Right atrium auricular region (tissue), 2 donors: ENCODE results near the gene PCDHB7. TPM values are rescaled to one million over a fixed set of nuclear protein-coding genes. Genes with fewer than 3 reads are reported as not detected.
"Not testable (repeated sequence)": the region's sequence is repeated elsewhere in the genome, so short reads cannot be mapped to it uniquely, and the experiment has no call there.

ENCODE experiments used
- DNase-seq: peaks from one replicate; pipeline ENCODE4 v3.0.0-alpha.2; 2019; ENCODE audit warnings: low spot score
- H3K27ac ChIP-seq, 2 donors: fragments of 200-600 bp; sonication (generic); 1 replicate in 1 of 2; 2 replicates in 1 of 2; pipeline ENCODE4 v1.5.1; 2016 to 2019
- H3K27me3 ChIP-seq, 2 donors: fragments of 200-600 bp; sonication (generic); one replicate each; pipeline versions ENCODE4 v1.5.1 to v1.6.0; 2017 to 2019
- H3K36me3 ChIP-seq: fragments of 200-600 bp; sonication (generic); one replicate; pipeline ENCODE4 v1.5.1; 2016
- H3K4me1 ChIP-seq, 2 donors: fragments of 200-600 bp; sonication (generic); one replicate each; pipeline versions ENCODE4 v1.5.1 to v1.6.0; 2017 to 2019
- H3K4me3 ChIP-seq, 2 donors: fragments of 200-600 bp; sonication (generic); 1 replicate in 1 of 2; 2 replicates in 1 of 2; pipeline ENCODE4 v1.5.1; 2017 to 2019; ENCODE audit warnings: mild to moderate bottlenecking in 1 of 2, moderate library complexity in 1 of 2
- H3K9me3 ChIP-seq, 2 donors: fragments of 200-600 bp; sonication (generic); one replicate each; pipeline ENCODE4 v1.5.1; 2019
- CTCF ChIP-seq, 2 donors: fragments of 200-600 bp; sonication (generic); IDR thresholded peaks; one replicate each; pipeline ENCODE4 v1.5.1; 2019; ENCODE audit warnings: antibody characterized with exemption in 2 of 2
- total RNA-seq, 2 donors: library from RNA; depleted of rRNA; stranded (reverse); fragments of >200 nt; gene quantifications; one replicate each; pipeline ENCODE4 v1.1.0, GENCODE V29; 2016

PCDHB7 gene
- total RNA-seq, 2 donors from 2014 or later: 1.0 to 1.4 TPM

DNA sequence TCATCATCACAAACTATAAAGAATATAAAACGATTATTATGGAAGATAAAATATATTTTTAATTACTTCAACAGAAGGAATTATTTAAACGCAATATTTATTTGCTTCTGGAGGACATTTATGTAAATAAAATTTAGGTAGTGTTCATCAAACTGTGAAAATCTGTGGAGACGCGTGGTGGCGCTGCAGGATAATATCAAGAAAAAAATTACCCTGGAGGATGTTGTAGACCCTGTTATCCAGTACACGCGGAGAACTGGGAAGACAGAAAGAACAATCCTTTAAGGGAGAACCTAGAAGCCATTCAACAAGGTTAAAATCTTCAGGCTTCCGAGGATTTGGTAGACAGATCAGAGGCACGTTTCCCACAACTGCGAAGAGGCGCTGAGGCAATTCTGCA, 36.0 kb downstream of the PCDHB7 start, which contains the start of gene PCDHB12:
PCDHB12 (plus strand) TSS at position 242 of the 400 bp plus-strand sequence. CDS start 189 bp downstream, outside the sequence.
- H3K36me3 ChIP-seq: no peaks in the 10 kb centered on the region
- peak within 1 kb of the TSS in 1 of 2 donors; percentile 17 for H3K4me3 ChIP-seq
- no peak for DNase-seq
- H3K4me1 ChIP-seq: no peaks in the 10 kb centered on the region
- H3K27me3 ChIP-seq: no peaks in the 10 kb centered on the region
- H3K27ac ChIP-seq: no peak within 1 kb of the TSS
- TF ChIP-seq CTCF (IDR thresholded peaks at IDR 0.05): peak in 1 of 2 donors; percentile 29
- peaks cover 9 to 94% of the 10 kb centered on the region in 2 donors for H3K9me3 ChIP-seq

DNA sequence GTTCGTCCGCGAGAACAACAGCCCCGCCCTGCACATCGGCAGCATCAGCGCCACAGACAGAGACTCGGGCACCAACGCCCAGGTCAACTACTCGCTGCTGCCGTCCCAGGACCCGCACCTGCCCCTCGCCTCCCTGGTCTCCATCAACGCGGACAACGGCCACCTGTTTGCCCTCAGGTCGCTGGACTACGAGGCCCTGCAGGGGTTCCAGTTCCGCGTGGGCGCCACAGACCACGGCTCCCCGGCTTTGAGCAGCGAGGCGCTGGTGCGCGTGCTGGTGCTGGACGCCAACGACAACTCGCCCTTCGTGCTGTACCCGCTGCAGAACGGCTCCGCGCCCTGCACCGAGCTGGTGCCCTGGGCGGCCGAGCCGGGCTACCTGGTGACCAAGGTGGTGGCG, 37.8 kb downstream of the PCDHB7 start:
- DNase-seq, H3K27me3 ChIP-seq, H3K4me1 ChIP-seq, H3K36me3 ChIP-seq, H3K27ac ChIP-seq, H3K4me3 ChIP-seq: not testable (repeated sequence)
- peaks cover 9 to 88% of the 10 kb centered on the region in 2 donors for H3K9me3 ChIP-seq

- H3K27ac ChIP-seq, H3K27me3 ChIP-seq, DNase-seq, H3K4me1 ChIP-seq, H3K36me3 ChIP-seq, H3K4me3 ChIP-seq: not testable (repeated sequence)
- peaks cover 9 to 87% of the 10 kb centered on the region in 2 donors for H3K9me3 ChIP-seq
Measured at GRCh38 chr5:141210849-141211248, 38.4 kb downstream of the PCDHB7 start.

DNA sequence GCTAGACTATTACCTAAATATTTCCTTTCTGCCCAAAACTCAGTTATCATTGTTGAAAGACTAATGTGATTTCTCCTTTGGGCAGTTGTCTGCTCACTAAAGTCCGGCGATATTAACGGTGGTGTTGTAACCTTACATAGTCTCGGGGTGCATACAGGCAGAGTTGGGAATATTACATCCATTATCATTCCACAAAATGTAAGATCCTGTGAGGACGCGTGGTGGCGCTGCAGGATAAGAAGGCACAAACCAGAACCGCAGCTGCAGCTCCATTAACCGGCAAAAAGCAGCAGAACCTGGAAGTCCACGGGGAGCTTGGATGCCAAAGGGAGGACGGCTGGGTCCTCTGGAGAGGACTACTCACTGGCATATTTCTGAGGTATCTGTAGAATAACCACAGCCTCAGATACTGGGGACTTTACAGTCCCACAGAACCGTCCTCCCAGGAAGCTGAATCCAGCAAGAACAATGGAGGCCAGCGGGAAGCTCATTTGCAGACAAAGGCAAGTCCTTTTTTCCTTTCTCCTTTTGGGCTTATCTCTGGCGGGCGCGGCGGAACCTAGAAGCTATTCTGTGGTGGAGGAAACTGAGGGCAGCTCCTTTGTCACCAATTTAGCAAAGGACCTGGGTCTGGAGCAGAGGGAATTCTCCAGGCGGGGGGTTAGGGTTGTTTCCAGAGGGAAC, 41.4 kb downstream of the PCDHB7 start, which contains the start of gene PCDHB13:
PCDHB13 (plus strand) TSS at position 264 of the 684 bp plus-strand sequence; CDS start at position 469, 205 bp downstream.
- Histone ChIP-seq H3K9me3 (peaks cover 6 to 86% of the 10 kb centered on the region in 2 donors), H3K4me3 (peak within 1 kb of the TSS; percentile 1 to 37)
- peak in 1 of 2 donors; percentile 65 for TF ChIP-seq CTCF (IDR thresholded peaks at IDR 0.05)
- not testable (repeated sequence) for H3K27ac ChIP-seq, H3K27me3 ChIP-seq, H3K4me1 ChIP-seq, H3K36me3 ChIP-seq
- DNase-seq: peak; percentile 66

DNA sequence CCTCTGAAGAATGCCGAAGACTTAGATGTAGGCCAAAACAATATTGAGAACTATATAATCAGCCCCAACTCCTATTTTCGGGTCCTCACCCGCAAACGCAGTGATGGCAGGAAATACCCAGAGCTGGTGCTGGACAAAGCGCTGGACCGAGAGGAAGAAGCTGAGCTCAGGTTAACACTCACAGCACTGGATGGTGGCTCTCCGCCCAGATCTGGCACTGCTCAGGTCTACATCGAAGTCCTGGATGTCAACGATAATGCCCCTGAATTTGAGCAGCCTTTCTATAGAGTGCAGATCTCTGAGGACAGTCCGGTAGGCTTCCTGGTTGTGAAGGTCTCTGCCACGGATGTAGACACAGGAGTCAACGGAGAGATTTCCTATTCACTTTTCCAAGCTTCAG, 42.1 kb downstream of the PCDHB7 start:
- H3K4me1 ChIP-seq, DNase-seq, H3K4me3 ChIP-seq, H3K27ac ChIP-seq, H3K36me3 ChIP-seq, H3K27me3 ChIP-seq: not testable (repeated sequence)
- peaks cover 3 to 86% of the 10 kb centered on the region in 2 donors for H3K9me3 ChIP-seq

GRCh38 chr5:141215504-141215903, 43.1 kb downstream of the PCDHB7 start:
- peaks cover 3 to 87% of the 10 kb centered on the region in 2 donors for H3K9me3 ChIP-seq
- H3K36me3 ChIP-seq, H3K4me3 ChIP-seq, H3K4me1 ChIP-seq, H3K27me3 ChIP-seq, DNase-seq, H3K27ac ChIP-seq: not testable (repeated sequence)

DNA sequence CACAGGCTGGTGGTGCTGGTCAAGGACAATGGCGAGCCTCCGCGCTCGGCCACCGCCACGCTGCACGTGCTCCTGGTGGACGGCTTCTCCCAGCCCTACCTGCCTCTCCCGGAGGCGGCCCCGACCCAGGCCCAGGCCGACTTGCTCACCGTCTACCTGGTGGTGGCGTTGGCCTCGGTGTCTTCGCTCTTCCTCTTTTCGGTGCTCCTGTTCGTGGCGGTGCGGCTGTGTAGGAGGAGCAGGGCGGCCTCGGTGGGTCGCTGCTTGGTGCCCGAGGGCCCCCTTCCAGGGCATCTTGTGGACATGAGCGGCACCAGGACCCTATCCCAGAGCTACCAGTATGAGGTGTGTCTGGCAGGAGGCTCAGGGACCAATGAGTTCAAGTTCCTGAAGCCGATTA, 43.6 kb downstream of the PCDHB7 start:
- H3K9me3 ChIP-seq: peaks cover 3 to 89% of the 10 kb centered on the region in 2 donors
- not testable (repeated sequence) for H3K27me3 ChIP-seq, H3K4me3 ChIP-seq

DNA sequence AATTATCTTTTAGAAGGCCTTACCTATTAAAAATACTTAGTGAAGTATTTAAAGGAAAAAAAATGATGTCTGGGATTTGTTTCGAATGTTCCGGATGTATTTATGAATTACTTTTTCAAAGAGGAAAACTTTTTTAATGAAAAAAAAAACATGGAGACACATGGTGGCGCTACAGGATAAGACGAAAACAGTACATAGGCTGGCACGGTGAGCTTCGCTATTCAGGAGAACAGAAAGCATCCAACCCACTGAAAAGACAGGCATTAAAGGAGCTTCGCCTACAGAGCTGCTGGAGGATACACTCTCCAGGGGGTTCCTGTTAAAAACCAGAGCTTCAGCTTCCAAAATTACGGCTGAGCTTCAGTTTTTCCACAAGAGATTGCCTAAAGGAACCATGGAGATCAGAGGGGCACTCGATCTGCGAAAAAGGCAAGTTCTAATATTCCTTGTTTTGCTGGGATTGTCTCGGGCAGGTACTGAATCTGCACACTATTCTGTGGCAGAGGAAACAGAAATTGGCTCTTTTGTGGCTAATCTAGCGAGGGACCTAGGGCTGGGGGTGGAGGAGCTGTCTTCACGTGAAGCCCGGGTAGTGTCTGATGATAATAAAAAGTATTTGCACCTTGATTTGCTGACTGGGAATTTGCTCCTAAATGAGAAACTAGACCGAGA, 50.8 kb downstream of the PCDHB7 start, which contains the start of gene PCDHB14:
PCDHB14 (plus strand) TSS at position 232 of the 672 bp plus-strand sequence; CDS start at position 395, 163 bp downstream.
- Histone ChIP-seq H3K27ac (no peak within 1 kb of the TSS), H3K4me1 (no peaks in the 10 kb centered on the region), H3K27me3 (no peaks in the 10 kb centered on the region), H3K4me3 (no peak within 1 kb of the TSS), H3K9me3 (peaks cover 24 to 95% of the 10 kb centered on the region in 2 donors), H3K36me3 (peaks cover 3% of the 10 kb centered on the region)
- DNase-seq: no peak
- peak in 1 of 2 donors; percentile 20 for TF ChIP-seq CTCF (IDR thresholded peaks at IDR 0.05)

More for the DNA sequence above, 43.6 kb downstream of the PCDHB7 start:
- DNase-seq, H3K4me1 ChIP-seq, H3K36me3 ChIP-seq, H3K27ac ChIP-seq: not testable (repeated sequence)

DNA sequence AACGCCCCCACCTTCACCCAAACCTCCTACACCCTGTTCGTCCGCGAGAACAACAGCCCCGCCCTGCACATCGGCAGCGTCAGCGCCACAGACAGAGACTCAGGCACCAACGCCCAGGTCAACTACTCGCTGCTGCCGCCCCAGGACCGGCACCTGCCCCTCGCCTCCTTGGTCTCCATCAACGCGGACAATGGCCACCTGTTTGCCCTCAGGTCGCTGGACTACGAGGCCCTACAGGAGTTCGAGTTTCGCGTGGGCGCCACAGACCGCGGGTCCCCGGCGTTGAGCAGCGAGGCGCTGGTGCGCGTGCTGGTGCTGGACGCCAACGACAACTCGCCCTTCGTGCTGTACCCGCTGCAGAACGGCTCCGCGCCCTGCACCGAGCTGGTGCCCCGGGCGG, 52.4 kb downstream of the PCDHB7 start:
- not testable (repeated sequence) for H3K36me3 ChIP-seq, H3K4me1 ChIP-seq, DNase-seq, H3K4me3 ChIP-seq, H3K27ac ChIP-seq, H3K27me3 ChIP-seq
- H3K9me3 ChIP-seq: peaks cover 24 to 87% of the 10 kb centered on the region in 2 donors

DNA sequence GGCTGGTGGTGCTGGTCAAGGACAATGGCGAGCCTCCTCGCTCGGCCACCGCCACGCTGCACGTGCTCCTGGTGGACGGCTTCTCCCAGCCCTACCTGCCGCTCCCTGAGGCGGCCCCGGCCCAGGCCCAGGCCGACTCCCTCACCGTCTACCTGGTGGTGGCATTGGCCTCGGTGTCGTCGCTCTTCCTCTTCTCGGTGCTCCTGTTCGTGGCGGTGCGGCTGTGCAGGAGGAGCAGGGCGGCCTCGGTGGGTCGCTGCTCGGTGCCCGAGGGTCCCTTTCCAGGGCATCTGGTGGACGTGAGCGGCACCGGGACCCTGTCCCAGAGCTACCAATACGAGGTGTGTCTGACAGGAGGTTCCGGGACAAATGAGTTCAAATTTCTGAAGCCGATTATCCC, 53.0 kb downstream of the PCDHB7 start:
- not testable (repeated sequence) for H3K27me3 ChIP-seq, DNase-seq, H3K4me3 ChIP-seq, H3K4me1 ChIP-seq, H3K27ac ChIP-seq, H3K36me3 ChIP-seq
- H3K9me3 ChIP-seq: peaks cover 24 to 86% of the 10 kb centered on the region in 2 donors
